GM12801 (cell line): Measurements from ENCODE around the gene BPIFB3.

Source experiments
- TF ChIP-seq, protein P1 (sequence below): IDR thresholded peaks from one replicate; pipeline ENCODE4 v1.5.1; 2011; ENCODE audit warnings: control low read depth; ENCODE audit not compliant: insufficient read length; ENCODE audit errors: extremely low read depth

BPIFB3 gene

GRCh38 chr20:33051333-33051732 is 2.4 kb upstream of the BPIFB3 start:
- TF ChIP-seq, protein P1, sequence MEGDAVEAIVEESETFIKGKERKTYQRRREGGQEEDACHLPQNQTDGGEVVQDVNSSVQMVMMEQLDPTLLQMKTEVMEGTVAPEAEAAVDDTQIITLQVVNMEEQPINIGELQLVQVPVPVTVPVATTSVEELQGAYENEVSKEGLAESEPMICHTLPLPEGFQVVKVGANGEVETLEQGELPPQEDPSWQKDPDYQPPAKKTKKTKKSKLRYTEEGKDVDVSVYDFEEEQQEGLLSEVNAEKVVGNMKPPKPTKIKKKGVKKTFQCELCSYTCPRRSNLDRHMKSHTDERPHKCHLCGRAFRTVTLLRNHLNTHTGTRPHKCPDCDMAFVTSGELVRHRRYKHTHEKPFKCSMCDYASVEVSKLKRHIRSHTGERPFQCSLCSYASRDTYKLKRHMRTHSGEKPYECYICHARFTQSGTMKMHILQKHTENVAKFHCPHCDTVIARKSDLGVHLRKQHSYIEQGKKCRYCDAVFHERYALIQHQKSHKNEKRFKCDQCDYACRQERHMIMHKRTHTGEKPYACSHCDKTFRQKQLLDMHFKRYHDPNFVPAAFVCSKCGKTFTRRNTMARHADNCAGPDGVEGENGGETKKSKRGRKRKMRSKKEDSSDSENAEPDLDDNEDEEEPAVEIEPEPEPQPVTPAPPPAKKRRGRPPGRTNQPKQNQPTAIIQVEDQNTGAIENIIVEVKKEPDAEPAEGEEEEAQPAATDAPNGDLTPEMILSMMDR: no peak

DNA sequence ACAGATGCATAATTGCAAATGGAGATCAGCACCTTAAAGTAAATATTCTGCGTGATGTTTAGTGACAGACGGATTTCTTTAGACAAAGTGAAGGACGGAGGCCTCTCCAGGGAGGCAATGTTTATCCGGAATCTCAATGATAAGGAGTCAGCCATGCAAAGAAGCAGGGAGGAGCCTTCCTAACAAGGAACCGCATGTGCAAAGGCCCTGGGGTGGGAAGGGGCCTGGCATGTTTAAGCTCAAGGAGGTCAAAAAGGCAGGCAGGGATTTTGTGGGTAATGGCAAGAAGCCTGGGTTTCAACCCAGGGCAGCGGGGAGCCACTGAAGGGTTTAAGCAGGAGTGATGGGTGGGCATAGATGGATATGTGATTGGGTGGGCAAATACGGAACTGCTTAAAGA is 678 bp downstream of the BPIFB3 start:
- TF ChIP-seq, protein P1: no peak

DNA sequence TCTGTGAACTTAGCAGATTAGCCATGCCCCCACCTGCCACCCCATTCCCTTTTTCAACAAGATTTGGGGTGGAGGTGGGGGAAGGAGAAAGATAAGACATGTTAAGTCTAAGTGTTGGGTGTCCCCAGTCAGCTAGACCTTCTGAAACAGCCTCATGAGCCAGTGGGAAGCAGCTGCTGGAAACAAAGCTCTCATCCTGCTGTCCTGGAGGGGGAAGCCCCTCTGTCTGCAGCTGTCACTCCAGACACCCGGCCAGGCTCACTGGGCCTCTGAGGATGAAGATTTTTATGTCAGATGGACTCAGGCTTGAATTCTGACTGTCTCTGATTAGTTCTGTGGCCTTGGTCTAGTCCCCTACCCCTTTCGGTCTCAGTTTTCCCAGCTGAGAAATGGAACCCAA is 1.1 kb downstream of the BPIFB3 start:
- TF ChIP-seq, protein P1: no peak

DNA sequence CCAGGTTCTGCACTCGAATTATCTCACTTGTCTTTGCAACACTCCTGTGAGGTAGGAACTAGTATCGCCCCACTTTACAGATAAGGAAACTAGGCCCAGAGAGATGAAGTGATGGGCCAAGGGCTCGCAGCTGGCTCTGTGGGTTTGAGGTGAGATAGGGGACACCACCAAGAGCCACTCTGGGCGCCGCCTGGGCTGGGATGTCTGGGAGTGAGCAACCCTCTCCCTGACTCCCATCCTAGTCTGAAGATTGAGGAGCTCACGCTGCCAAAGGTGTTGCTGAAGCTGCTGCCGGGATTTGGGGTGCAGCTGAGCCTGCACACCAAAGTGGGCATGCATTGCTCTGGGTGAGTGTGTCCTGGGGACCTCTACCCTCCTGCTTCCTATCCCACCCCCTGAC is 5.4 kb downstream of the BPIFB3 start:
- TF ChIP-seq, protein P1: no peak

- TF ChIP-seq, protein P1: no peak
Measured at GRCh38 chr20:33059741-33060390, 6.2 kb downstream of the BPIFB3 start.

DNA sequence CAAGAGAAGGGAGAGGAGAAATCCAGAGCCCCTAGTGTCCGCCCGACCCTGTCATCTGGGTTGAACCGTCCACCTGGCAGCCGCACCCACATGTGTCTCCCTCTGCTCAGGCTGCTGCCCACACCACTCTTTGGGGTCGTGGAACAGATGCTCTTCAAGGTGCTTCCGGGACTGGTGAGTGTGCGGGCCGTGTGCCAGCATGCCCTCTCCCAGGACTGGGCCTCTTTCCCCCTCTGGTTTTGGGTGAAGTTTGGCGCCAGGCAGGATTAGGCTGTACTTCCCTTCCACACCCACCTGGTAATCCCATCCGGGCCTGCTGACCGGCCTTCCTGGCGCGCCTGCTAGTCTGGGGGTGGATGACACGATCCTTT is 7.9 kb downstream of the BPIFB3 start:
- TF ChIP-seq, protein P1: no peak

- TF ChIP-seq, protein P1: no peak
Measured at GRCh38 chr20:33062105-33062824, 8.6 kb downstream of the BPIFB3 start.
